Measurements from ENCODE around the gene C6orf62.

GRCh38 chr6:24708612-24709011, 10.3 kb downstream of the C6orf62 start:
- TF ChIP-seq CTCF (IDR thresholded peaks at IDR 0.05; ENCODE audit: extremely low read depth in 1 of 2, insufficient read depth in 1 of 2, low read depth in 1 of 2, low read length in 2 of 2), result no peak
- TF ChIP-seq POLR2AphosphoS5 (IDR thresholded peaks at IDR 0.05; ENCODE audit: insufficient read depth, low read depth, low read length), result no peak
- no peak for TF ChIP-seq JUN (IDR thresholded peaks at IDR 0.05; ENCODE audit: borderline replicate concordance, insufficient read depth, insufficient read length, low read depth)
- no peak for TF ChIP-seq EZH2 (IDR thresholded peaks at IDR 0.05; ENCODE audit: borderline replicate concordance, low read depth, low read length, severe bottlenecking)
- TF ChIP-seq MAX (IDR thresholded peaks at IDR 0.05; ENCODE audit: insufficient read depth, insufficient read length), result no peak
- TF ChIP-seq FOS (IDR thresholded peaks at IDR 0.05; ENCODE audit: borderline replicate concordance, insufficient read depth, low read length), result no peak
- TF ChIP-seq GATA2 (IDR thresholded peaks at IDR 0.05; ENCODE audit: insufficient read depth, insufficient read length, low read depth, low read length), result no peak
